ENCODE measurements around the gene HBEGF.

The HBEGF gene

GRCh38 chr5:140337880-140338279 lies 8.5 kb downstream of the HBEGF start:
- DNase-seq = no peak

DNA sequence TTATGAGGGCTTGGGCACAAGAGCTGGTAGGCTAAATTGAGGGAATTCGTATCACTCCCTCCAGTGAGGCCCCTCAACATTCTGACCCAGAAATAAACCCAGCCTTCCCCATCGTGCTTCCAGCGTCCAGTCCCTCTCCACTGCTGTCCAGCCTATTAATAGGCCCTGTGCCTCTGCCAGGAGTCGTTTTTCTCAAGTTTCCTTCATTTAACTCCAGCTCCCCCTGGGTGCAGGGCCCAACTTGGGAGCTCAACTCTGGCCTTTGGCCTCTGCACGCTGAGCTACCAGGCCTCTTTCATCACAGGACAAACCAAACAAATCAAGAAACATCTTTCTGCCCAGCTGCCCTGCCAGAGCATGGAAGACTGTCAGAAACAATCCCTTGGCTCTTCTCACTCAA lies 10.0 kb downstream of the HBEGF start:
- peak; percentile 51 for DNase-seq

DNA sequence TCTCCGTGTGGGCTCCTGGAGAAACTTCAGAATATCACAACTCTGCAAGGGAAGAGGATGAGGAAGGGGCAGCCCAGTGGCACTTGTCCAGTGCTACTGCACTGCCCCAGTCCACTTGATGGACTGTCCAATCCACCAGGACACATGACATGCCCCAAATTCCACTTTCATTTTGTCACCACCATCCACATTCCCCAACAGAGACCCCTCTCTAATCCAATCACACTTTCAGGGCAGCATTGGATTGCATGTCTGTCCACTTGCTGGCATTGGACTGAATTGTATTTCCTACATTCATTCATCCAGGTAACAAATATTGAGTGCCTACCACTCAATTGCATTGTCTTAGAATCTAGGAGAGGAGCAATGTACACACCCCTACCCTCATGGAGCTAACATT lies 14.8 kb downstream of the HBEGF start:
- DNase-seq = no peak

GRCh38 chr5:140329739-140330481 lies 16.5 kb downstream of the HBEGF start:
- no peak for DNase-seq

DNA sequence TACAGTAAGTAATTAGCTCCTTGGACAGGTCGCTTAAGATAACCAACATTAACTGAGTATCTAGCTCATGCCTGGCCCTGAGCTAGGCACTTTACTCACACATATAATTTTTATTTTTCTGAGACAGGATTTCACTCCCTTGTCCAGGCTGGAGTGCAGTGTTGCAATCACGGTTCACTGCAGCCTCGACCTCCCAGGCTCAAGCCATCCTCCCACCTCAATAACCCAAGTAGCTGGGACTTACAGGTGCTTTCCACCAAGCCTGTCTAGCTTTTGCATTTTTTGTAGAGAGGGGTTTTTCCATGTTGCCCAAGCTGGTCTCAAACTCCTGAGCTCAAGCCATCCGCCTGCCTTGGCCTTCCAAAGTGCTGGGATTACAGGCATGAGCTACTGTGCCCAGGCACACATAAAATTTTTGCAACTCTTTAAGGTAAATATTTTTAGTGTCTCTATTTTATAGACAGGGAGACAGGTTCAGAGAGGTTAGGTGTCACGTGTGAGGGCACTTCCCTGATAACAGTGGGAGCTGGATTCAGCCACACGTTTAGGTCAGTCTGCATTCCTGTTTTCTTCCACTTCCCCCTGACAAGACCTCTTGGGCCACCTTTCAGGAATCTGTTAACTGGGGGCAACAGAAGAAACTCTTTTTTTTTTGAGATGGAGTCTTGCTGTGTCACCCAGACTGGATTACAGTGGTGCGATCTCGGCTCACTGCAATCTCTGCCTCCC lies 18.2 kb downstream of the HBEGF start:
- no peak for DNase-seq

- no peak for DNase-seq
Observed at GRCh38 chr5:140327589-140327988, 18.8 kb downstream of the HBEGF start.

DNA sequence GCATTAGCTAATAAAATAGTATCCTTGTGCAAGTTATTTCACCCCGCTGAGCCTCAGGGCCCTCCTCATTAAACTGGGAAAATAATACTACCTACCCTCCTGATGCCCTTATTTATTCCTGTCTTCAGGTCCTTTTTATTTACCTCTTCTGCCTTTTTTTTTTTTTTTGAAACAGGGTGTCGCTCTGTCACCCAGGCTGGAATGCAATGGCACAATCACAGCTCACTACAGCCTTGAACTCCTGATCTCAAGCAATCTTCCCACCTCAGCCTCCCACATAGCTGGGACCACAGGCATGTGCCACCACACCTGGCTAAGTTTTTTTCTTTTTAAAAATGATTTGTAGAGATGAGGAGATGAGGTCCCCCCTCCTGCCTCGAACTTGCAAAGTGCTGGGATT lies 20.9 kb downstream of the HBEGF start:
- DNase-seq = no peak

- DNase-seq = no peak
Observed at GRCh38 chr5:140324617-140325241, 21.7 kb downstream of the HBEGF start.

GRCh38 chr5:140324041-140324600 lies 22.3 kb downstream of the HBEGF start:
- no peak for DNase-seq

DNA sequence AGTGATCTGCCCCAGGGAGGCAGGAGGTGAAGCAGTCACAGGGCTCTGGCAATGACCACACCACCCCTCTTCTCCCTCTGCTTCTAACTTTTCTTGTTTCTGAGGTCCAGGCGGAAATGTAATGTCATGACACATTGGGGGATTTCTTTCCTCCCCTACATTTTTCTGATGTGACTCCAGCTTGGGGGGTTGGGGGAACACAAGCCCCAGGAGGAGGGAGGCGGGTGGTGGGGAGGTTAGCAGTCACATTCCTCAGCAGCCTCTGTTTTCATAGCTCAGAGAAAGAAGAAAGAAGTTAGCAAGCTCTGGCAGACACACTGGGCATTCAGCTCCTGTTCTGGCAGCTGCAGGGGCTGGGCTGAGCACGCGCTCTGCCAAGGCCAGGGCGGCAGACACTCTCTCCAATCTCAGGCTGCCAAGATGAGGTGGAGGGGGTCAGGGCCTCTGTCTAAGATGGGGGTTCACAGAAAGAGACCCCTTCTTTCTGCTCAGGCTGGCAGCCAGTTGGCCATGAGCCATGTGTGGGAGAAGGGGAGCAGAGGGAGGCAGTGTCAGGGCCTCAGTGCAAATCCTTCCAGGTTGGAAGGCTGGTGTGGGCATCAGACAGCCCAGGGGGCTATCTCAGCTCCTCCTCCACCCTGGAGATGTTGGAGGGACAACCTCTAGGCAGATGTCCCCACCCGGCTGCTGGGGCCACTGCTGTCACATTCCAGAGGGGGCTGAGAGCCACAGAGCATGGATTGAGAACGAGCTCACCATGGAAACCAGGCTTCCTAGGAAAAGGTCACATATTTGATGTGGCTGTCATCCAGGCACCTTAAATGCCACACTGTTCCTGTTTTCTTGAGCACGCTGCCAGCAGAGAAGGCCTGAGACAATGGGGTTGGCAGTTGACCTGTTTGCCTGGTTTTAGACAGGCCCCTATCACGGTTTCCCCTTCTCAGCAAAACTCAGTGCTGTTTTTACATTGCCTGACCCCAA lies 23.4 kb downstream of the HBEGF start:
- DNase-seq = peak; percentile 52

GRCh38 chr5:140321796-140322195 lies 24.6 kb downstream of the HBEGF start:
- no peak for DNase-seq

- no peak for DNase-seq
Observed at GRCh38 chr5:140319833-140320232, 26.6 kb downstream of the HBEGF start.

- no peak for DNase-seq
Observed at GRCh38 chr5:140318792-140319191, 27.6 kb downstream of the HBEGF start.

GRCh38 chr5:140317859-140318258 lies 28.5 kb downstream of the HBEGF start:
- DNase-seq = no peak

DNA sequence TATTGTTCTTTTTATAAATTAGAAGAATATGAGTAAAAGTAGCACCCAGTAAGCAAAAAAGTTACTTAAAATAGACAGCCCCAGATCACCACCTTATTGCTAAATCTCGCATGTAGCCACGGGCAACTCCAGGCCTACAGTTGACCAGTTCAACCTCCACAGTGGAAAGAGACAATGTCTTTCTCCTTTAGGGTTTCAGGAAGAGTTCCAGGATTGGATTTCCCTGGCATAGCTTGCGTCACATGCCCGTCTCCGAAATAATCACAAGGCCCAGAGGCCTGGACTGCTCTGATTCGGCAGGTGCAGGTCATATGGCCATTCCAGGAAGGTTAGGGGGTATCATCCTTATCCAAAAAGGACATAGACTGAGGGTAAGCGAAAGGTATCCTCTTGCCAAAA lies 33.6 kb downstream of the HBEGF start:
- DNase-seq = no peak

- no peak for DNase-seq
Observed at GRCh38 chr5:140312067-140312790, 34.2 kb downstream of the HBEGF start.

GRCh38 chr5:140311011-140311467 lies 35.4 kb downstream of the HBEGF start:
- DNase-seq = no peak

DNA sequence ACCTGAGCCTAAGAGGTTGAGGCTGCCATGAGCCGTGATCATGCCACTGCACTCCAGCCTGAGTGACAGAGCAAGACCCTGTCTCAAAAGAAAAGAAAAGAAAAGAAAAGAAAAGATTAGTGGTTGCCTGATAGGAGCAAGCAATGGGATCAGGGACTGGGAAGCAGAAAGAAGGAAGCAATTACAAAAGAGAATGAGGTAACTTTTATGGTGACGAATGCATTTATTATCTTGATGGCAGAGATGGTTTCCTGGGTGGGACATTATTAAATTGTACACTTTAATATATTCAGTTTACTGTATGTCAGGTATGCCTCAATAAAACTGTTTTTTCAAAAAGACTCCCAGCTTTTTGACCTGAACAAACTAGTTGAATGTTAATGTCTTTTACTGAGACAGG lies 36.0 kb downstream of the HBEGF start:
- DNase-seq = no peak

- DNase-seq = no peak
Observed at GRCh38 chr5:140309706-140310249, 36.6 kb downstream of the HBEGF start.

DNA sequence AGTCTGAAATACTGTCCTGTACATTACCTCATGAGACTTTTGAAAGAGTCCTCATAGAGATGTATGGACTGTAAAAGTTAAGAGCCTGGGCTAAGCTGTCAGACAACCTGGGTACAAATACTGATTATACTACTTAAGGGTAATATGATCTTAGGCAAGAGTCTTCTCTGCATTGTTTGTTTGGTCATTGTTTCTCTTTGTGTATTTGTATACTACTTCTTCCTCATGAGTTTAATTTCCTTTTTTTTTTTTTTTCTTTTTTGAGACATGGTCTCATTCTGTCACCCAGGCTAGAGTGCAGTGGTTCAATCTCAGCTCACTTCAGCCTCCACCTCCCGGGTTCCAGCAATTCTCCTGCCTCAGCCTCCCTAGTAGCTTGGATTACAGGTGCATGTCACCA lies 40.9 kb downstream of the HBEGF start:
- no peak for DNase-seq

DNA sequence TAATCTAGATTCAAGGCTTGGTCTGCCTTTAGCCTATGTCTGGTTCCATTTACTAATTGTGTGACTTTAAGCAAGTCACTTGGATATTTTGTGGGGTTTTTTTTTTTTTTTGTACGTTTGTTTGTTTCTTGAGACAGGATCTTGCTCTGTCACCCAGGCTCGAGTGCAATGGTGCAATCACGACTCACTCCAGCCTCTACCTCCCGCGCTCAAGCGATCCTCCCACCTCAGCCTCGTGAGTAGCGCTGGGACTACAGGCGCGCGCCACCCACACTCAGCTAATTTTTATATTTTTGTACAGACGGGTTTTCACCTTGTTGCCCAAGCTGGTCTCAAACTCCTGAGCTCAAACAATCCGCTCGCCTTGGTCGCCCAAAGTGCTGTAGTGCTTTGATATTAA lies 42.4 kb downstream of the HBEGF start:
- no peak for DNase-seq

All from right kidney (tissue), 1 donor.